OCI-LY3 (cell line): Measurements from ENCODE around the gene R3HDM1.

ENCODE experiments used
- EZH2phosphoT487 ChIP-seq: fragments of 200-600 bp; shearing (Covaris generic); IDR thresholded peaks from 2 replicates; pipeline ENCODE4 v1.6.1; 2018; ENCODE audit warnings: antibody characterized with exemption, mixed run types, low read depth
- TF ChIP-seq, protein P1 (sequence below): fragments of 200-600, 300-600 bp; sonication (generic); IDR thresholded peaks from 2 replicates; pipeline ENCODE4 v1.5.1; 2014; ENCODE audit warnings: antibody characterized with exemption, low read length, low read depth

DNA sequence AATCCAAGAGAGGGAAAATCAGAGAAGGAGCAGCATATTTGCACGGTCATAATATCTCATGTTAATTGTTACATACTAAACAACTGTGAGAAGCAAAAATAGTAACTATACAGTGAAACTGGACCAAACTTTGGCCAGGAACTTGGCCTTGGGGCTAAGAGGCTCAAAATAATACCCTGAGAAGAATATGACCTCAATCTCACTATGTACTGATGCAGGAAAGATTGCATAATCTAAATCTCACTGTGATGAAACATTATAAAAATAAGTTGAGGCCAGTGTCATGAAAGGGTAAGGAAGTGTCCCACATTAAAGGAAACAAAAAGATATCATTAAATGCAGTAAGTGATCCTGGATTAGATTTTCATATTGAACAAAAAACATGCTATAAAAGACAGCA lies 36.8 kb upstream of the R3HDM1 start:
- TF ChIP-seq, protein P1, sequence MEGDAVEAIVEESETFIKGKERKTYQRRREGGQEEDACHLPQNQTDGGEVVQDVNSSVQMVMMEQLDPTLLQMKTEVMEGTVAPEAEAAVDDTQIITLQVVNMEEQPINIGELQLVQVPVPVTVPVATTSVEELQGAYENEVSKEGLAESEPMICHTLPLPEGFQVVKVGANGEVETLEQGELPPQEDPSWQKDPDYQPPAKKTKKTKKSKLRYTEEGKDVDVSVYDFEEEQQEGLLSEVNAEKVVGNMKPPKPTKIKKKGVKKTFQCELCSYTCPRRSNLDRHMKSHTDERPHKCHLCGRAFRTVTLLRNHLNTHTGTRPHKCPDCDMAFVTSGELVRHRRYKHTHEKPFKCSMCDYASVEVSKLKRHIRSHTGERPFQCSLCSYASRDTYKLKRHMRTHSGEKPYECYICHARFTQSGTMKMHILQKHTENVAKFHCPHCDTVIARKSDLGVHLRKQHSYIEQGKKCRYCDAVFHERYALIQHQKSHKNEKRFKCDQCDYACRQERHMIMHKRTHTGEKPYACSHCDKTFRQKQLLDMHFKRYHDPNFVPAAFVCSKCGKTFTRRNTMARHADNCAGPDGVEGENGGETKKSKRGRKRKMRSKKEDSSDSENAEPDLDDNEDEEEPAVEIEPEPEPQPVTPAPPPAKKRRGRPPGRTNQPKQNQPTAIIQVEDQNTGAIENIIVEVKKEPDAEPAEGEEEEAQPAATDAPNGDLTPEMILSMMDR = no peak
- TF ChIP-seq EZH2phosphoT487 = no peak
